Stromal cell of bone marrow (primary cell): ENCODE data around the gene SERTAD1.
"Not testable (repeated sequence)": the region's sequence is repeated elsewhere in the genome, so short reads cannot be mapped to it uniquely, and the experiment has no call there.

ENCODE experiments used
- DNase-seq: peaks from one replicate; pipeline ENCODE4 v3.0.0-alpha.2; 2012; ENCODE audit warnings: low read depth

Gene SERTAD1, protein sequence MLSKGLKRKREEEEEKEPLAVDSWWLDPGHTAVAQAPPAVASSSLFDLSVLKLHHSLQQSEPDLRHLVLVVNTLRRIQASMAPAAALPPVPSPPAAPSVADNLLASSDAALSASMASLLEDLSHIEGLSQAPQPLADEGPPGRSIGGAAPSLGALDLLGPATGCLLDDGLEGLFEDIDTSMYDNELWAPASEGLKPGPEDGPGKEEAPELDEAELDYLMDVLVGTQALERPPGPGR

DNA sequence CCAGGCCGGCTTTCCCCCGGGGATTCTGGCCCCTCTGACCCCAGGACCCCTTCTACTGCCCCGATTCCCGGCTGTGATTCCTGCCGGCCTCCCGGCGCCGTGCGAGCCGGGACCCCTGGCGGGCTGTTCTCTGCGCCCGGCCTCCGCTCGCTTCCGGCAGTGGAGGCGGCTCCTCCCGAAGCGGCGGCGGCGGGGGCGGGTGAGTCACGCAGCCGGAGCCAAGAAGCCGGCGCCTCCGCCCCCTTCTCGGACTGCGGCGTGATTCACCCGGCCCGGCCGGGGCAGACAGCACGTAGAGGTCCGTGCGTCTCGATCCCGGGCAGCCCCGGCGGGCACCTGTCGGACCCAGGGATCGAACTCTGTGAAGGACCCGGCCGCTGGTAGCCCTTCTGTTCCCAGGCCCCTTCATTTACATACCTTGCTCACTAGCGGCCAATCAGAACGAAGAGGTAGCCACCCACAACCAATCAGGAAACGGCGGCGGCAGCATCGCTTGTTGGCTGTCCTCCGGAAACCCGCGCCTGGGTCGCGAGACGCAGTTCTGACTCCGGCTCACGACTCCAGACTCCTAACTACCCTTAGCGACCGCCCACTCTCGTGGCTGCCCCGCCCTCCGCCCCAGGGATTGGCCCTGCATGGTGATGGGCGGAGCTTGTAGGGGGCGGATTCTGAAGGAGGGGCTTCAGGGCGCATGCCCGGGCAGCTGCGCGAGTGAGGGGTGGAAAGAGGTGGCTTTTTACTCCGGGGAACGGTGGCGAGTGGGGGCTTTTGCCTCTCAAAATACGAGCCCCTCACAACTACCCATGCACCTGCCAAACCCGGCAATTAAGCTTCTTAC lies at the start of gene SERTAD1:
Gene SERTAD1, minus strand, starts transcription at position 543 of the 838 bp plus-strand sequence. CDS start 2,446 bp downstream, outside the sequence.
- DNase-seq: peak; percentile 98

DNA sequence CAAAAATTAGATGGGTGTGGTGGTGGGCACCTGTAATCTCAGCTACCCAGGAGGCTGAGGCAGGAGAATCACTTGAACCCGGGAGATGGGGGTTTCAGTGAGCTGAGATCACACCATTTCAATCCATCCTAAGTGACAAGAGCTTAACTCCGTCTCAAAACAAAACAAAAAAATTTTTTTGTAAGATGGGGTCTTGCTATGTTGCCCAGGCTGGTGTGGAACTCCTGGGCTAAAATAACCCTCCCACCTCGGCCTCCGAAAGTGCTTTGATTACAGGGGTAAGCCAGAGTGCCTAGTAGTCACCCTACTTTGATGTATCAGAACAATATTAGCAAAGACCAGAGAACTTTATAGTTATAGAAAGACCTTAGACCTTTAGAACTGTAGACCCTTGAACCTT lies 48.9 kb upstream of the SERTAD1 start:
- DNase-seq: no peak

DNA sequence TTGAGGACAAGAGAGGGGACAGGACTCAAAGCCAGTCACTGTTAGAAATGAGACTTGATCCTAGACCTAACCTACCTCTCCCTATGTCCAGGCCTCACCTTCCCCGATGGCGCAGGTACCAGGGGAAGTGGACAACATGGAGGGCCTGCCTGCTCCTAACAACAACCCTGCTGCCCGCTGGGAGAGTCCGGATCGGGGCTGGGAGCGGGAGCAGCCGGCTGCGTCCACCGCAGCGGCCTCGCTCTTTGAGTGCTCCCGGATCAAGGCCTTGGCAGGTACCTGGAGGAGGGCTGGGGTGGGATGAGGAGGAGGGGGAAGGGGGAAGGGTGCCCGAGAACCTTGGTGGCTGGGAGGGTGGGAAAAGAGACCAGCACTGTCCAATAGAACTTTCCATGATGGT lies 46.7 kb upstream of the SERTAD1 start:
- no peak for DNase-seq

DNA sequence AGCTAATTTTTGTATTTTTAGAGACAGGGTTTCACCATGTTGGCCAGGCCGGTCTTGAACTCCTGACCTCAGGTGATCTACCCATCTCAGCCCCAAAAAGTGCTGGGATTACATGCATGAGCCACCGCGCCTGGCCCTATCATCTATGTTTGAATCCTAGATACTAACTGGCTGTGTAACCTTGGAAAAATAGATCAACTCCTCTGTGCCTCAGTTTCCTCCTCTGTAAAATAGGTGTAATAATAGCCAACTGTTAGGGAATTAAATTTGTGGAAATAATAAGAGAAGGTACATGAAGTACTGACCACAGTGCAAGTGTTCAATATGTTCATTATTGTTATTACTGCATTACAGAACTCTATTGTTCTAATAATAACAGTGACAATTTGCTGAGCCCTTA lies 45.3 kb upstream of the SERTAD1 start:
- no peak for DNase-seq

DNA sequence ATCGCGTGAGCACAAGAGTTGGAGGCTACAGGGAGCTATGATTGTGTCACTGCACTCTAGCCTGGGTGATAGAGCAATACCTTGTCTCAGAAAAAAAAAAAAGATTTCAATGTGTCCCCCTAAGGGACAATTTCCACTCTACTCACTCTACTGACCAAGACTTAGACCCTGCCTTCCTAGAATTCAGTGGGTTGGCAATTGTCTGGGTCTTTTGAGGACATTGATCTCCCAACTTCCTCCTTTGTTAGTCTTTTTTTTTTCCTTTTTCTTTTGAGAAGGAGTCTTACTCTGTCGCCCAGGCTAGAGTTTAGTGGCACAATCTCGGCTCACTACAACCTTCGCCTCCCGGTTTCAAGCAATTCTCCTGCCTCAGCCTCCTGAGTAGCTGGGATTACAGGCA lies 43.2 kb upstream of the SERTAD1 start:
- no peak for DNase-seq

DNA sequence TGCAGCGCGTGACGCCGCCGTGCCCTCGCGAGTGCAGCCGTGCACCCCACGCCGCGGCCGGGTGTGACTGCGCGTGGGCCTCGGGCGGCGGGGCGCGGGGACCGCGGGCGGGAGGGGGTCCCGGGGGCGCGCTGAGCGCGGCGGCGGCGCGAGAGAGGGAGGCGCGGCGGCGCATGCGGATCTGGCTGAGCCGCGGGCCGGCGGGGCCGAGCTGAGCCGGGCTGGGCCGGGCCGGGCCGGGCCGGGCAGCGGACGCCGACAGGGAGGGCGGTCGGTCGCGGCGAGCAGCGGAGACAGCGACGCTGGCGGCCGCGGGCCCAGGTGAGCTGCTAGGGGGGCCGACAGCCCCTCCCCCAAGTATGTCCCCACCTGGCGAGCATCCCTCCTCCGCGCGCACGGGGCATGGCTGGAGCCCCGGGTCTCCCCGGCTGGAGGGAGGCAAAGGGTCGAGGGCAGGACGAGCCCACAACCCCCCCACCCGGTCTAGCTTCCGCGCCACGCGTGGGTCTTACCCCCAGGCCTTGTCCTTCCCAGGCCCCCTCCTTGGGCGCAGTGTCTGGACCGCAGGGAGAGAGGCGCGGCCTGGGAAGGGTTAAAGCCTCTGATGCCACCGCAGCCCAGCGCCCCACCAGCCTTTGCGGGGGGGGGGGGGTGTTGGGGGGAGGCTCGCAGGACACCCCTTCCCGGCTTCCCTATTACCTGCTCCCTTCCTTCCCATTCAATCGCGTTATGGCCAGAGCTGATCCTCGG lies 41.4 kb upstream of the SERTAD1 start, which contains the start of gene SPTBN4:
Gene SPTBN4, plus strand, starts transcription at position 17 of the 750 bp plus-strand sequence. CDS start 5,621 bp downstream, outside the sequence.
- no peak for DNase-seq

DNA sequence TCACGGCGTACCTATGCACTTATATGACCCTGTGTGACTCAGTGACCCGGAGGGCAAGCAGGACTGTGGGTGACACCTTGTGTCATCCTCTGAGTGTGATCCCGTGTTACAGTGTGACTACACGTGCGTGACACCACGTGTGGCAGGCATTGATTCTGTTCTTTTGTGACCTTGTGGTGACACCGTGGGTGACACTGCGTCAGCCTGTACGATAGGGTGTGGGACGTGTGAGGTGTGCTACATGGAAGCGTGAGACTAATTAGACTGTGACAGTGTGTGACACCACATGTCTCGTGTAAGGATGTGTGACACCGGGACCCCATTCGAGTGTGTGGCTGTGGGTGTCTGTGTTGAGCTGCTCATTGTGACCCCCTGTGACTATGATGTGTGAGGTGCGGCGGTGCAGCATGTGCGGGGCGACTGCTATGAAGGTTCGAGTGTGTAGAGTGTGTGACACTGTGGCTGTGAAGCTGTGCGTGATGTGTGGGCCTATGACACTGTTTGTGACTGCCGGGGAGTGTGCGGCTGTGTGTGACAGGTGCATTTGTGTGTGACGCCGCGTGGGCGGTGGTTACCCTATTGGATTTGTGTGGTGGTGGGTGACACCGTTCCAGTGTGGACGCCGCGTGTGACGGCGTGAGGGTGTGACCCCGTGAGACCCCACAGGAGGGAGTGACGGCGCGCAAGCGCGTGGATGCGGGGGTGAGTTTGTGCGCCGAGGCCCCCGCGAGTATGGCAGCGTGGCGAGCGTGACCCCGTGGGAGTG lies 40.6 kb upstream of the SERTAD1 start:
- DNase-seq: no peak

DNA sequence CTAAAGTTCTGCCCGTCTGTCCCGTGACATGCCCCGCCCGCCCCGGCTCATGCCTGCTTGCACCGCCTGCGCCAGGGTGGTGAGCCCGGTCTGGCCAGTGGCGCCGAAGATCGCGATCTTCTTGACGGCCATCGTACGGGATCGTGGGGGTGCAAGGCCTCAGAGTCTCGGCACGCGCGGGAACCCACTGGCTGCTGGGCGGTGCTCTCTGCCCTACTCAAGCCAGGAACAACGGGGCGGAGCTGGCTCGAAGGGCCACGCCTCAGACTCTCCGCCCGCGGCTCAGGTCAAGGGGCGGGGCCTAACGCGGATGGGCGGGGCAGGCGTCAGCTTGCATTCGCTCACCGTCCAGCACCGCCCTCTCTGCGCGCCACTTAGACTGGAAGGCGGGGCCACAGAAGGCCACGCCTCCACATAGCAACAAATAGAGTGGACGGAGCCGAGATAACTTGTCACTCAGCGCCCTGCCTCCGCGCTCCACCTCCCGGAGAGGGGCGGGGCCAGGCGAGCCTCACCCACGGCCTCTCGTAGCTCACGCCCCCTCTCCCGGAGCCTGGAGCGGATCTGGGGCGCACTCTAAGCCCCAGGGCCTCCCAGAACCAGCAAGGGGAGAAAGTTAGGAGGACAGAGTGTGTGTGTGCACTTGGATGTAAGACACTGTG lies 39.9 kb upstream of the SERTAD1 start, which contains the start of gene BLVRB:
Gene BLVRB, minus strand, starts transcription at position 189 of the 662 bp plus-strand sequence. Its CDS starts 57 bp downstream, at position 132.
- peak; percentile 98 for DNase-seq

DNA sequence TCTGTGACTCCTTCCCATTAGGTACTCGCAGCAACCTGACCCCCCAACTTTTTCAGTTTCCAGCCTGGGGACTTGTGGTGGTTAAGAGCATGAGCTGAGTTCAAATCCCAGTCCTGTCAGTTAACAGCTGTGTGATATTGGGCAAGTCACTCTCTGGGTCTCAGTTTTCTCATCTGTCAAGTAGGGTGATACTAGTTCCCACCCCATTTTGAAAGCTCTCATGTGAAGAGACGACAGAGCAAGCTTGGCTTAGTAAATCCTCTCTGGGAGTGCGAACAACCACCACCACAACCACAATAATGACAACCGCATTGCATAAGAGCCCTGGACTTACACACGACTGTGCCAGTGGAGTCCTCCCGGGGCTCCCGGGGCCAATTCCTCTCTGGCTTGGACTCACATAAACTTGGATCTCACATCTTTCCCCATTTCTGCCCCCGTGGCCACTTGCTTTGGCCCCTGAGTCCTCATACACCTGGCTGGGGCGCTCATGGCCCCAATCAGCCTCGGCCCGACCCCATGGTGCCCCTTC lies 39.3 kb upstream of the SERTAD1 start:
- peak; percentile 70 for DNase-seq

DNA sequence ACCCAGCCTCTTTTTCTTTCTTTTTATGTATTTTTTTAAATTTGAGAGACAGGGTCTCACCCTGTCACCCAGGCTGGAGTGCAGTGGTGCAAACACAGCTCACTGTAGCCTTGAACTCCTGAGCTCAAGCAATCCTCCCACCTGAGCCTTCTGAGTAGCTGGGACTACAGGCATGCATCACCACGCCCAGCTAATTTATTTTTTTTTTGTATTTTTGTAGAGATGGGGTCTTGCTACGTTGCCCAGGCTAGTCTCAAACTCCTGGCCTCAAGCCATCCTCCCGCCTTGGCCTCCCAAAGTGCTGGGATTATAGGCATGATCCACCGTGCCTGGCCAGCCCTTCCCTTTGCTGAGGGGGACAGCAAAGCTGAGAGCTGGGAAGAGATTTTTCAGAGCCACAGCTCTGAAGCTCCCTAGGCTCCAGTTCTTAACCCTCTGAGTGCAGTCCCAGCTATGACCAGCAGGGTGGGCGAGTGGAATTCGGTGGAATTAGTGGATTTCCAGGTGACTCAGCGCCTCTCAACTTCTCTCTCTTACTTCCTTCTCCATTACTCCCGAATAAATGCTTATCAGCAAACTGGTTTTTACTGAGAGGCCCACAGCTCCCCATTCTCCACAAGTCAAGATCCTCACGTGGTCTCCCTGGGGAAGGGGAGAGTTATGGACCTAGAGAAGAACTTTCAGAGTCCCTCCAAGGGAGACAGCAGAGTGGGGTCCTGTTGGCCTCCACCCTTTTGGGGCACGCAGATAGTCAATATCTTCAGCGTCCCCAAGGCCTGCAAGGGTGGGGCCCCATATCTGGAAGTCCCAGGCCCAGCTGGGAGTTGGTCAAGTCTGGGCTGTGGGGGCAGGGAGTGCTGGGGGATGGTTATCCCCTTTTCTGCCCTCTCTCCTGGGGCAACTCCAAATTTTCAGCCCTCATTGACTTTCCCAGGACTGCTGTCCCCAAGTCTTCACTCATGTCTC lies 38.5 kb upstream of the SERTAD1 start:
- peak; percentile 89 for DNase-seq

DNA sequence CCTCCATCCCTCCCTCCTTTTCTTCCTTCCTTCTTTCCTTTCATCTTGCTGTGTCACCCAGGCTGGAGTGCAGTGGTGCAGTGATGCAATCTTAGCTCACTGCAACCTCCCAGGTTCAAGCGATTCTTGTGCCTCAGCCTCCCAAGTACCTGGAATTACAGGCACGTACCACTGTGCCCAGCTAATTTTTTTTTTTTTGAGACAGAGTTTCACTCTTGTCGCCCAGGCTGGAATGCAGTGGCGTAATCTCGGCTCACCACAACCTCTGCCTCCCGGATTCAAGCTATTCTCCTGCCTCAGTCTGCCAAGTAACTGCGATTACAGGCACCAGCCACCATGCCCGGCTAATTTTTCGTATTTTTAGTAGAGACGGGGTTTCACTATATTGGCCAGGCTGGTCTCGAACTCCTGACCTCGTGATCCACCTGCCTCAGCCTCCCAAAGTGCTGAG lies 37.8 kb upstream of the SERTAD1 start:
- DNase-seq: not testable (repeated sequence)

DNA sequence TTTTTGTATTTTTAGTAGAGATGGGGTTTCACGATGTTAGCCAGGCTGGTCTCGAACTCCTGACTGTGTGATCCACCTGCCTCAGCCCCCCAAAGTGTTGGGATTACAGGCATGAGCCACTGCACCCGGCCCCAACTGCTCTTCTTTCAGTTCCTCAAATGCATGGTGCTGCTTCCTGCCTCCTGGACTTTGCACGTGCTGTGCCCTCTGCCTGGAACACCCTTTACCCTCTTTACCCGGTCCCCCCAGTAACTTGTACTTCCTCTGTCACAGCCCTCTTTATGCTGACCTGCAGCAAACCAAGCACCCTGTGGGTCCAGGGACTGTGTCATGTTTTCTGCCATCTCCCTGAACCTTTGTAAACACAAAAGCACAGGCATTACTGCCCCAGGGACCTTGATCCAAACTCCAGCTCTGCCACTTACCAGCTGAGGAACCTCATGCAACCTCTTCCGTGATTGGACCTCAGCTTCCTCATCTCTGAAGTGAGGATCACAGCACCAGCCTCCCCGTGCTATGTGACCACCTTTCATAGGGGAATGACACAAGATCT lies 36.0 kb upstream of the SERTAD1 start:
- no peak for DNase-seq

DNA sequence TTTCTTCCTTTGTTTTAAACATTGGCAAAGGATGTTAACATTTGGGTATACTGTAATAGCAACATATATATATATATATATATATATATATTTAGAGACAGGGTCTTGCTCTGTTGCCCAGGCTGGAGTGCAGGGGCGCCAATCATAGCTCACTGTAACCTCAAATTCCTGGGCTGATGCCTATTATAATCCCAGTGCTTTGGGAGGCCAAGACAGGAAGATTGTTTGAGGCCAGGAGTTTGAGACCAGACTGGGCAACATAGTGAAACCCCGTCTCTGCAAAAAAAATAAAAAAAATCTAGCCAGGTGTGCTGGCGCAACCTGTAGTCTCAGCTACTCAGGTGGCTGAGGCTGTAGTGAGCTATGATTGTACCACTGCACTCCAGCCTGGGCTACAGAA lies 34.4 kb upstream of the SERTAD1 start:
- no peak for DNase-seq

DNA sequence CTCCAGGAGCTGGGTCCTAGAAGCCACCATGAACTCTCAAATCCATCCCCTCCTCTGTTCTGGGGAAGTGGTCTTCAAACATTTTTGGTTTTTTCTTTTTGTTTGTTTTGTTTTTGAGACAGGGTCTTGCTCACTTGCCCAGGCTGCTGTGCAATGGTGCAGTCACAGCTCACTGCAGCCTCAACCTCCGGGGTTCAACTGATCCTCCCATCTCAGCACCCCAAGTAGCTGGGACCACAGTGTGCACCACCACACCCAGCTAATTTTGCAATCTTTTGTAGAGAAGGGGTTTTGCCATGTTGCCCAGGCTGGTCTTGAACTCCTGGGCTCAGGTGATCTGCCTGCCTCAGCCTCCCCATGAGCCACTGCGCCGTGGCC lies 32.8 kb upstream of the SERTAD1 start:
- no peak for DNase-seq

DNA sequence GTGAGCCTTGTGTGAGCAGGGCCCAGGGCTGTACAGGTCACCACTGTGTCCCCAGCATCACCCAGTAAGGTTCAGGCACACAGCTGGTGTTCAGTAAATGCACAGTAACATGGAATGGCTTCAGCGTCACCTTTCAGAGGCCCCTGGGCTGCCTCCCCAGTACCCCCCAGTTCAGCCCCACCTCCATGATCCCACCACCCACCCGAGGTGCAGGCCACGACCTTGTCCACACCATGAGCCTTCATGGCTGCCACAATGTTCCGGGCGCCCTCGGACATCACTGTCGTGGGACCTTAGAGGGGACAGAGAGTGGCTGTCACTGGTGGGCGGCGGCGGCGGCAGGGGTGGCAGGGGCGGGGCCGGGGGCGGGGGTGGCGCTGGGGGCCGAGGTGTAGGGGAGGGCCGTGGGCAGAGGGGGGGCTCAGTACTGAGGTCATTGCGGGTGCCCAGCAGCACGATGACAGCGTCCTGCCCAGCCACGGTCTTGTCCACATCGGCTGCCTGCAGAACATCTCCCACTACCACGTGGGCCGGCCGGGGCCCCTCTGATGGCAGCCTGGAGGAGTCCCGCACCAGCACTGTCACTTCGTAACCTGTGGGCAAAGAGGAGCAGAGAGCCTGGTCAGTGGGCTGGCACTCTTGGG lies 32.3 kb upstream of the SERTAD1 start:
- DNase-seq: no peak

DNA sequence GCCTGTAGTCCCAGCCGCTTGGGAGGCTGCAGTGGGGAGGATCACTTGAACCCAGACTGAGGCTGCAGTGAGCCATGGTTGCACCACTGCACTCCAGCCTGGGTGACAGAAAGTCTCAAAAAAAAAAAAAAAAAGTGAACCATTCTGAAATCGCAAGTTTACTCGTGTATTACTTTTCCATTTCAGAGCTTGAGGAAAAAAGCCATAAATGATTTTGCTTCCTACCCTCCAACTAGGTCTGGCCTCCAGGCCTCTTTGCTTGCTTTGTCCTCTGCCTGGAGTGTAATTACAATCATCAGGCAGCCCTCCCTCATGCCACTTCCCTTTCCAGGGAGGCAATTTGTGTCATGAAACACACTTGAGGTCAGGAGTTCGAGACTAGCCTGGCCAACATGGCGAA lies 31.3 kb upstream of the SERTAD1 start:
- DNase-seq: no peak

DNA sequence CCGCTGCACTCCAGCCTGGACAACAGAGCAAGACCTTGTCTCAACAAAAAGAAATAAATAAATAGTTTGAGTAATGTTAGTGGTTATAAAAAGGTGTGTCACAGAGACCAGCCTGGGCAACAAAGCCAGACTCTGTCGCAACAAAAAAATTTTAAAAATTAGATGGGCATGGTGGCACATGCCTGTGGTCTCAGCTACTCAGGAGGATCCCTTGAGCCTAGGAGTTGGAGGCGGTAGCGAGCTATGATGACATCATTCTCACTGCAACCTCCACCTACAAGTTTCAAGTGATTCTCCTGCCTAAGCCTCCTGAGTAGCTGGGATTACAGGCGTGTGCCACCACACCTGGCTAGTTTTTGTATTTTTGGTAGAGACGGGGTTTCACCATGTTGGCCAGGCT lies 28.2 kb upstream of the SERTAD1 start:
- DNase-seq: not testable (repeated sequence)

DNA sequence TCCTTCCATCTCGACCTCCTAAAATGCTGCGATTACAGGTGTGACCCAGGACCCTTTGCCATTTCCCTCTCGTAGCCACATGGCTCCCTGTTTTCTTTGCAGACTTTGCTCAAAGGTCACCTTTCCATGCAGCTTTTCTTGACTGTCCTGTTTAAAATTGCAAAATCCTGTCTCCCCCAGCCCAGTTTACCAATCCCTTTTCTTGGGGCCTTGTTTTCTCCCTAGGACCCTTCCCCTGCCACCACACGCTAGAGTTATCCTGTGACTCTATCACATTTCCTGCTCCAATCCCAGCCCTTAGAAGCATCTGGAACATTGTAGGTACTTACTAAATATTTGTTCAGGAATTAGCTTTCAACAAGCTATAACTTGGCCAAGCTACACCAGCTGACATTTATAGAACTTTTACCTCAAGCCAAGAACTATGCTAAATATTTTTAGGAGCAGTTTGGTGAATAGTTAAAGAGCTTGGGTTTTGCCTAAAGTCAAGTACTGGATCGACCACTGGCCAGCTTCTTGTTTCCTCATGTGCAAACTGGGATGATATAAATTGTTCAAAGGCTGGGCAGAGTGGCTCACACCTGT lies 27.5 kb upstream of the SERTAD1 start:
- DNase-seq: no peak
